Endothelial cell of umbilical vein (primary cell): ENCODE data around the gene ZNF664.

ENCODE experiments used
- JUN ChIP-seq: IDR thresholded peaks from 2 replicates; pipeline ENCODE4 v1.6.1; 2011; ENCODE audit warnings: borderline replicate concordance, low read depth; ENCODE audit not compliant: insufficient read length, insufficient read depth
- POLR2AphosphoS5 ChIP-seq: IDR thresholded peaks from 2 replicates; pipeline ENCODE4 v1.6.1; 2012; ENCODE audit warnings: low read depth, mild to moderate bottlenecking, control low read depth, low read length, moderate library complexity; ENCODE audit not compliant: insufficient read depth
- TF ChIP-seq, protein P1 (sequence below): IDR thresholded peaks from 2 replicates; pipeline ENCODE4 v1.6.1; 2011; ENCODE audit not compliant: insufficient read depth, insufficient read length
- TF ChIP-seq, protein P2 (sequence below), 2 donors: IDR thresholded peaks; 1 replicate in 1 of 2; 2 replicates in 1 of 2; pipeline ENCODE4 v1.5.1; 2011; ENCODE audit warnings: low read length in 2 of 2, mild to moderate bottlenecking in 2 of 2, moderate library complexity in 2 of 2, control low read depth in 1 of 2, inconsistent platforms in 1 of 2, low read depth in 1 of 2; ENCODE audit not compliant: insufficient read depth in 1 of 2; ENCODE audit errors: extremely low read depth in 1 of 2

DNA sequence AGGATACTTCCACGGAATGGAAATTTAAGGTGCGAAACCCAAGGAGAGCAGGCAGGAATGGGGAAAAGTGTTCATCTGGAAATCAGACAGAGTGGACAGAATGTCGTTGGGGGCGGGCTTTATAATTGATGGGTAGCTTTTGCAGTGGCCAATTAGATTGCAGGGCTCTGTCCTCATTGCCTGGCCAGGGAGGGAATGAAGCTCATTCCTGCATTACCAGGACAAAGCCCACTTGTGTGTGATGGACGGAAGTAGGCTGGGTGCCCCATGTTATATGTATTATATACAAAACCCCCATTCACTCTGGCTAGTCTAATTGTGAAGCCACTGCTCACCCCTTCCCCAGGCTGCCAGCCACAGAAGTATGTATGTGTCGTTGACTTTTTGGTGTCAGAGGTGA, 23.6 kb downstream of the ZNF664 start:
- no peak for TF ChIP-seq POLR2AphosphoS5
- TF ChIP-seq, protein P1, sequence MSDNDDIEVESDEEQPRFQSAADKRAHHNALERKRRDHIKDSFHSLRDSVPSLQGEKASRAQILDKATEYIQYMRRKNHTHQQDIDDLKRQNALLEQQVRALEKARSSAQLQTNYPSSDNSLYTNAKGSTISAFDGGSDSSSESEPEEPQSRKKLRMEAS: no peak
- TF ChIP-seq, protein P2, sequence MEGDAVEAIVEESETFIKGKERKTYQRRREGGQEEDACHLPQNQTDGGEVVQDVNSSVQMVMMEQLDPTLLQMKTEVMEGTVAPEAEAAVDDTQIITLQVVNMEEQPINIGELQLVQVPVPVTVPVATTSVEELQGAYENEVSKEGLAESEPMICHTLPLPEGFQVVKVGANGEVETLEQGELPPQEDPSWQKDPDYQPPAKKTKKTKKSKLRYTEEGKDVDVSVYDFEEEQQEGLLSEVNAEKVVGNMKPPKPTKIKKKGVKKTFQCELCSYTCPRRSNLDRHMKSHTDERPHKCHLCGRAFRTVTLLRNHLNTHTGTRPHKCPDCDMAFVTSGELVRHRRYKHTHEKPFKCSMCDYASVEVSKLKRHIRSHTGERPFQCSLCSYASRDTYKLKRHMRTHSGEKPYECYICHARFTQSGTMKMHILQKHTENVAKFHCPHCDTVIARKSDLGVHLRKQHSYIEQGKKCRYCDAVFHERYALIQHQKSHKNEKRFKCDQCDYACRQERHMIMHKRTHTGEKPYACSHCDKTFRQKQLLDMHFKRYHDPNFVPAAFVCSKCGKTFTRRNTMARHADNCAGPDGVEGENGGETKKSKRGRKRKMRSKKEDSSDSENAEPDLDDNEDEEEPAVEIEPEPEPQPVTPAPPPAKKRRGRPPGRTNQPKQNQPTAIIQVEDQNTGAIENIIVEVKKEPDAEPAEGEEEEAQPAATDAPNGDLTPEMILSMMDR (IDR thresholded peaks at IDR 0.05; ENCODE audit: extremely low read depth in 1 of 2, insufficient read depth in 1 of 2, low read depth in 1 of 2, low read length in 2 of 2): no peak
- no peak for TF ChIP-seq JUN
